DMS 273 (cell line): Measurements from ENCODE around the gene ASCC3.

Experiments used
- DNase-seq: peaks from one replicate; lab custom pipeline; 2025; ENCODE audit not compliant: unreplicated experiment; lab: John Stamatoyannopoulos, UW

The ASCC3 gene

GRCh38 chr6:100730001-100730980 lies 150.8 kb downstream of the ASCC3 start:
- DNase-seq: peak; percentile 14

GRCh38 chr6:100726666-100727065 lies 154.5 kb downstream of the ASCC3 start:
- DNase-seq: peak; percentile 3

- no peak for DNase-seq
These were observed 156.4 kb downstream of the ASCC3 start for GRCh38 chr6:100724696-100725095.

- no peak for DNase-seq
These were observed 156.9 kb downstream of the ASCC3 start for GRCh38 chr6:100724222-100724621.

- no peak for DNase-seq
These were observed 159.9 kb downstream of the ASCC3 start for GRCh38 chr6:100721256-100721655.

GRCh38 chr6:100719883-100720682 lies 161.0 kb downstream of the ASCC3 start:
- peak; percentile 44 for DNase-seq

GRCh38 chr6:100712997-100713396 lies 168.1 kb downstream of the ASCC3 start:
- no peak for DNase-seq

GRCh38 chr6:100706491-100706890 lies 174.6 kb downstream of the ASCC3 start:
- no peak for DNase-seq

- DNase-seq: peak; percentile 74
These were observed 176.2 kb downstream of the ASCC3 start for GRCh38 chr6:100704961-100705360.

- DNase-seq: no peak
These were observed 179.4 kb downstream of the ASCC3 start for GRCh38 chr6:100701728-100702127.

GRCh38 chr6:100700009-100700408 lies 181.1 kb downstream of the ASCC3 start:
- no peak for DNase-seq

- DNase-seq: no peak
These were observed 185.7 kb downstream of the ASCC3 start for GRCh38 chr6:100695445-100695844.

GRCh38 chr6:100693249-100693927 lies 187.7 kb downstream of the ASCC3 start:
- no peak for DNase-seq

- DNase-seq: no peak
These were observed 189.2 kb downstream of the ASCC3 start for GRCh38 chr6:100691972-100692371.

- no peak for DNase-seq
These were observed 194.9 kb downstream of the ASCC3 start for GRCh38 chr6:100686216-100686615.

GRCh38 chr6:100685747-100686146 lies 195.4 kb downstream of the ASCC3 start:
- DNase-seq: no peak

- DNase-seq: no peak
These were observed 201.0 kb downstream of the ASCC3 start for GRCh38 chr6:100680163-100680562.

GRCh38 chr6:100678027-100678426 lies 203.1 kb downstream of the ASCC3 start:
- peak; percentile 15 for DNase-seq

GRCh38 chr6:100677240-100677639 lies 203.9 kb downstream of the ASCC3 start:
- no peak for DNase-seq

- DNase-seq: peak; percentile 20
These were observed 207.5 kb downstream of the ASCC3 start for GRCh38 chr6:100673641-100674040.

GRCh38 chr6:100671740-100672139 lies 209.4 kb downstream of the ASCC3 start:
- peak; percentile 52 for DNase-seq
